HPDE6-E6E7 (cell line): ENCODE results near the gene APBB3.
"Not testable (repeated sequence)": the region's sequence is repeated elsewhere in the genome, so short reads cannot be mapped to it uniquely, and the experiment has no call there.

Source experiments
- DNase-seq: peaks from one replicate; pipeline ENCODE4 v3.0.0; 2011; ENCODE audit warnings: missing footprints; ENCODE audit errors: extremely low spot score

The APBB3 gene

GRCh38 chr5:140564196-140565023, at the start of gene APBB3, which contains the start of gene SLC35A4:
Gene APBB3 (minus strand): TSS chr5:140564598. CDS start chr5:140564245, 353 bp downstream.
Gene SLC35A4 (plus strand): TSS chr5:140564828. CDS start chr5:140567170, 2,342 bp downstream.
- DNase-seq, result peak; percentile 94

GRCh38 chr5:140611020-140611521, 46.7 kb upstream of the APBB3 start:
- no peak for DNase-seq

GRCh38 chr5:140609126-140609525, 44.7 kb upstream of the APBB3 start:
- no peak for DNase-seq

GRCh38 chr5:140608722-140609121, 44.3 kb upstream of the APBB3 start:
- no peak for DNase-seq

- no peak for DNase-seq
Measured at GRCh38 chr5:140607031-140607430, 42.6 kb upstream of the APBB3 start.

- DNase-seq, result no peak
Measured at GRCh38 chr5:140605879-140606278, 41.5 kb upstream of the APBB3 start.

- no peak for DNase-seq
Measured at GRCh38 chr5:140603734-140604133, 39.3 kb upstream of the APBB3 start.

- DNase-seq, result not testable (repeated sequence)
Measured at GRCh38 chr5:140603446-140603698, 39.0 kb upstream of the APBB3 start.

- no peak for DNase-seq
Measured at GRCh38 chr5:140602147-140602546, 37.7 kb upstream of the APBB3 start.

- DNase-seq, result no peak
Measured at GRCh38 chr5:140600096-140600495, 35.7 kb upstream of the APBB3 start.

- no peak for DNase-seq
Measured at GRCh38 chr5:140598836-140599235, 34.4 kb upstream of the APBB3 start.

- DNase-seq, result no peak
Measured at GRCh38 chr5:140596321-140596741, 31.9 kb upstream of the APBB3 start.

GRCh38 chr5:140595538-140596300, 31.3 kb upstream of the APBB3 start:
- no peak for DNase-seq

GRCh38 chr5:140594169-140594568, 29.8 kb upstream of the APBB3 start:
- DNase-seq, result no peak

GRCh38 chr5:140593070-140593469, 28.7 kb upstream of the APBB3 start:
- DNase-seq, result not testable (repeated sequence)

GRCh38 chr5:140591747-140592372, 27.5 kb upstream of the APBB3 start:
- peak; percentile 56 for DNase-seq

GRCh38 chr5:140590861-140591260, 26.5 kb upstream of the APBB3 start:
- no peak for DNase-seq

GRCh38 chr5:140588311-140589070, 24.1 kb upstream of the APBB3 start:
- DNase-seq, result no peak

GRCh38 chr5:140587495-140587894, 23.1 kb upstream of the APBB3 start:
- DNase-seq, result no peak

GRCh38 chr5:140579188-140579747, 14.9 kb upstream of the APBB3 start:
- not testable (repeated sequence) for DNase-seq

GRCh38 chr5:140576776-140577201, 12.4 kb upstream of the APBB3 start:
- no peak for DNase-seq
